Suppressor macrophage (primary cell): ENCODE measurements around the gene CTSL.

ENCODE experiments used
- DNase-seq, 4 experiments: peaks; one replicate each; pipeline ENCODE4 v3.0.0-alpha.2; 2020 to 2022

The CTSL gene

DNA sequence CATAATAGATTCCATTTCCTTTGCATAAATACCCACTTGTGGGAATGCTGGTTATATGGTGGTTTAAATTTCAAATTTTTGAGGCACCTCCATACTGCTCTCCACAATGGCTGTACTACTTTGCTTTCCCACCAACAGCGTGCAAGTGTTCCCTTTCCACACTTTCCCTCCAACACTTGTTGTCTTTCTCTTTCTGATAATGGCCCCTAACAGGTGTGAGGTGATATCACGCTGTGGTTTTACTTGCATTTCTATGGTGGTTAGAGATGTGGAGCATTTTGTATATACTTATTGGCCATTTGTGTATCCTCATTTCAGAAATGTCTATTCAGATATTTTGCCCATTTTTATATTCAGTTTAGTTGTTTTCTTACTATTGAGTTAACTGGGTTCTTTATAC lies 34.6 kb downstream of the CTSL start:
- DNase-seq = no peak

DNA sequence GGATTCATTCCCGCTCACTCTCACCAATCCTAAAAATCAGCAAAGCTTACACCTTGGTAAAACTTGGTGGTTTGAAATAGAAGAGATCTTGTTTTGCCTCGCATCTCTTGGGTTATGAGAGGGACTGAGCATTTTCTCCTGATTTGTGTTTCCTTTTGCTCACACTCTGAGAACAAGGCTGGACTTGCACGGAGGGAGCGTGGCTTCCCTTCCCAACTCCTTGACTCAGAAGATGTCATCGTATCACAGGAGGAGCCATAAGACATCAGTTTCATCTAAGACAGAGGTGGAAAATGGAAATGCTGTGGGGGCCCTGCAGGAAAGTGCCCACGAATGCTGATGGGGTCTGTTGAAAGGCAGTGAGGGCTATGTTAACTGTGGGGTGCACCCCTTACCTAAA lies 37.4 kb downstream of the CTSL start:
- DNase-seq = no peak

DNA sequence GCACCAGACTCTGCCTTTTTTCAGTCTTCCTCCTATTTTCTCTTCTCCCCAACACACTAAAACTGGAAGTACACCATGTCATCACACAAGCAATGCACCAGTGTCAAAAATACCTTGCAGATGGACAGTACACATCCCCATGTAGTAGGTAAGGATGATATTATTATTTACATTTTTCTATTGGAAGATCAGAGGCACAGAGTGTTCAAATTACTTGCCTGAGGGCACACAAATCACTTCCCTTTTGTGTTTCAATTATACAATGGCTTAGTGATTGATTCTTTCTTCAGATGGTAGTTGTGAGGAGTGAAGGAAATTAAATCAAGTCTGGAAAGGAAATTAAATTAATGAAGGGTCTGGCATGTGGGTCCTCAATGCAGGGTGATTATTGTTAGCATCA lies 39.6 kb downstream of the CTSL start:
- no peak for DNase-seq

DNA sequence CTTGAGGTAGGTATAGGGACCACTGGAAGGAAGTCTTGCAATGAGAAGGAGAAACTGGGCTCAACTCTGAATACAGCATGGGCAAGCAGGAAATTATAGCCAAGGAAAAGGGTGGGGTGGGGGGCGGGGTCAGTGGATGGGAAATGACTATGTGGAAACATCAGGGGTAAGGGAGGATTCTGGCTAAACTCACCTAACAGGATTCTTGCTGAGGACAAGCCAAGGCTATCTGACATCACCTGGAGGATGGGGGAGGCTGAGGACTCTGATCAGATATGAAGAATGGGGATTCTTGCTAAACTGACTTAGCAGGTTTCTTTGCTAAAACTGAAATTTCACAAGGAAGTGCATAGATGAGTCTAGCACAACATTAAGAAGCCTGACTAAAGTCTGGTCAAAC lies 40.8 kb downstream of the CTSL start:
- DNase-seq = no peak

DNA sequence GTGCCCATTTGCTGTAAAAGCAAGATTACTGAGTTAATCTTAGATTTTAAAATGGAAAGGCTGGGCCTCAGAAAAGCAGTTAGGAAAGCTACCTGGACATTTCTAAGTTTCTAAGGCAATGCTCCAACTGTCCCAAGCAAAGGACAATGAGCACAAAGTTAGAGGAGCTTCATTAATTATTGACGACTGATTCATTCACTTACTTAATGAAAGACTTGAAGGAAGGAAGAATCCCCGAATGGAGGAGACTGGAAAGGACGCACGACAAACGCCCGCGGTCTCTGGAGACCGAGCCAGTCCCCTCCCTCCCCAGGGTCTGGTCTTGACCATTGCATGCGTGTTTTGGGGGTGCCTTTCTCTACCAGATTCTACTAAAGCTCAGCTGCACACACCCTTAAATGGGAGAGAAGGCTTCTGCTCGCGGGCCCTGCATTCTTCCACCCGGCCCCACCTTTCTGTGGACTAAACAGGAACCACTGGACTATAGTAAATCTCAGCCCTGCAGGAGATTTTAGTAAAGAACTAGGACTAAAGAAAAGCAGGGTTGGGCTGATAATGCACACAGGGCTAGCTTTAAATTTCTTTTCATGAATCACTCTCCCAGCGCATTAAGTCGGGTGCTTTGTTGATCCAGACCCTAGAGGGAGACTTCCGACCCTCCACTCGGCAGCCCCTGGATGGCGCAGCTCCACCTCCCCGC lies 44.8 kb downstream of the CTSL start:
- no peak for DNase-seq

DNA sequence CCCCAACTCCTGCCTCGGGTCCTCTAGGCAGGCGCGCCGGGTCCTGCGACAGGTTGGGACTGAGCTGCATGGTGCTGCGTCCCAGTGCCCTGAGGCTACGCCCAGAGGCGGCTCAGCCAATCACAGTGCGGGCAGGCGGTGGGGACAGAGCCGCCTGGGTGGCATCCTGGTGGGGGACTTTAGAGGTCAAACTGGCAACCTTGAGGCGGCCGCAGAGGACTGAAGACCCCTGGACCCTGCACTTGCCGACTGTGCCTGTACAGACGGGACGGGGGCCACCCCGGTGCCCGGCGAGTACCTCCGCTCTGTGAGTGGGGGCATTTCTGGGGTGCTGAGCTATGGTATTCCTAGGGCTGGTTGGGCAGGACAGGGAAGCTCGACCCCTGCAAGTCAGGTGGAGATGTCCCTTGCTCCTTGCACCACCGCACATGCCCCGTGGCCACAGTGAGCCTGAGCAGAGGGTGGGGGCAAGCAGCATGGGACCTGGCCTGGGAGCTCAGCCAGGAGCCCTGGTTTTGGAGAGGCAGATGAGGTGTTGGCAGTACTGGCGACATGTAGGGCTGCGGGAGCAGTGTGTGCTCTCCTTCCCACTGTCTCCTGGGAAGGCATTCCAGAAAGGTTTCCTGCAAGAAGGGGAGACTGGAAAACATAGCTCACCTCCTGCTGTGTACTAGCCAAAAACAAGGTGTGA lies 45.5 kb downstream of the CTSL start:
- no peak for DNase-seq

DNA sequence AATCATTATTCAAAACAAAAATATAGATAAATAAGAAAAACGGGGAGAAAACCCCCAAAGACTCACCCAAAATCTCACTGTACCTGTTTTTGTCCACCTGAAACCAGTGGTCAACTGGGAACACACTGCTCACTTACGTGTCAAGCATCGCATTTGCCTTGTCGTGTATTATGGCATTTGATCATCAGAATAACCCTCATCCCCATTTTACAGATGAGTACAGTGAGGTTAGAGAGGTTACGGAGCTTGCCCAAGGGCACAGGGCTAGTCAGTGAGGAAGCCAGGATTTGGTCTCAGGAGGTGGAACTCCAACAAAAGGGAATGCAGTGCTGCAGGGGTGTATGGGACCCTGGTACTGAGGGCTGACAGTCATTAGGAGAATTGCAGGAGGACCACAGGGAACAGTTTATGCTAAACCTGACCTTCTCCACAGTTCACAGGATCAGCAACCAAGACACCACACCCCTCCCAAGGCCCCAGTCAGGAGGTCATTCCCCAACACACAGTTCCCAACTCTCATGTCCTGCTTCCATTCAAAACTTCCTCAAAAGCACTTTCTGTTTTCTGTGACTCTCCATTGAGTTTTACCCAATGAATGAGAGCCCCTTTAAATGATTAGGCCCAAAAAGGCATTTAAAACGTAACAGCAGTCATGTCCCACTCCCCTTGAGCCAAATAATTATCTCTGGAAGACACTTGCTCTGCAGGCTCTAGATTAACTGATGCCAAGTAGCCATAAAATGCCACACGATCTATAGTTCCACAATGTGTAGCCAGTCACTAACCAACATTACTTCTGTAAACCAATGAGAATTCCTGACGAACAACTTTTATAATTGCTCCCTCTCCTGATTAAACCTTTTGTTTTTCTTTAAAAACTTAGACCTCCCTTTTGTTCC lies 50.8 kb downstream of the CTSL start:
- DNase-seq = peak; percentile 18 to 56 (median 42)

DNA sequence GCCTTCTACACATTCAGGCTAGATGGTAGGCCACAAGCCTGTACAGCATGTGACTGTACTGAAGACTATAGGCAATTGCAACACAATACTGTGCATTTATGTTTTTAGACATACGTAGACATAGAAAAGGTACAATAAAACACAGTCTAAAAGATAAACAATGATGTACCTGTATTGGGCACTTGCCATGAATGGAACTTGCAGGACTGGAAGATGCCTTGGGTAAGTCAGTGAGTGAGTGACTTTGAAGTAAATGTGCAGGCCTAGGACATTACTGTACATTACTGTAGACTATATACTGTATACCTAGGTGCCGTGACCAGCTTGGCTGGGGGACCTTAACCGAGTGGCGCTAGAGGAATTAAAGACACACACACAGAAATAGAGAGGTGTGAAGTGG lies 53.1 kb downstream of the CTSL start:
- no peak for DNase-seq
